GM12891 (cell line): ENCODE data around the gene UPK2. TPM values are rescaled to one million over a fixed set of nuclear protein-coding genes. Genes with fewer than 3 reads are reported as not detected.

Experiments
- DNase-seq: peaks from one replicate; pipeline ENCODE4 v3.0.0; 2011; ENCODE audit warnings: low spot score; ENCODE audit not compliant: insufficient read length
- FAIRE-seq: peaks from 2 replicates; lab custom pipeline; 2011; peaks lifted over from hg19 to GRCh38; lab: Jason Lieb, UNC
- PAX5 ChIP-seq: IDR thresholded peaks from 2 replicates; pipeline ENCODE4 v1.6.1; 2011; ENCODE audit warnings: low read length, moderate library complexity, mild to moderate bottlenecking; ENCODE audit not compliant: insufficient read depth, severe bottlenecking
- POLR2A ChIP-seq: IDR thresholded peaks from 2 replicates; pipeline ENCODE4 v1.6.1; 2011; ENCODE audit warnings: low read depth, low read length, control low read depth
- POLR2AphosphoS5 ChIP-seq: IDR thresholded peaks from 2 replicates; pipeline ENCODE4 v1.6.1; 2011; ENCODE audit warnings: low read depth, low read length, control low read depth
- POU2F2 ChIP-seq: IDR thresholded peaks from 2 replicates; pipeline ENCODE4 v1.6.1; 2011; ENCODE audit warnings: low read depth, mild to moderate bottlenecking, control low read depth, low read length, moderate library complexity
- SPI1 ChIP-seq: IDR thresholded peaks from 2 replicates; pipeline ENCODE4 v1.6.1; 2011; ENCODE audit warnings: low read depth, low read length, control low read depth
- TAF1 ChIP-seq: IDR thresholded peaks from 2 replicates; pipeline ENCODE4 v1.6.1; 2011; ENCODE audit warnings: low read depth, low read length, control low read depth
- polyA plus RNA-seq: library from polyadenylated mRNA; unstranded; fragments of >200 nt; gene quantifications from one replicate; pipeline ENCODE4 v1.2.1, GENCODE V29; 2012; ENCODE audit warnings: low read depth, missing spikeins, inconsistent platforms; ENCODE audit not compliant: missing spikeins

The UPK2 gene
- polyA plus RNA-seq: 1.9 TPM

GRCh38 chr11:118956094-118956846, at the start of gene UPK2:
Gene UPK2, plus strand, starts transcription at chr11:118956298. Its CDS starts 53 bp downstream, at chr11:118956351.
- DNase-seq (peak; percentile 96), FAIRE-seq (peak; percentile 89)
- TF ChIP-seq POU2F2: no peak
- TF ChIP-seq POLR2A: no peak
- no peak for TF ChIP-seq PAX5
- TF ChIP-seq POLR2AphosphoS5: no peak

GRCh38 chr11:118907051-118908042, 48.8 kb upstream of the UPK2 start:
- DNase-seq (peak; percentile 82), FAIRE-seq (peak; percentile 98)
- no peak for TF ChIP-seq POLR2A
- no peak for TF ChIP-seq SPI1
- TF ChIP-seq POLR2AphosphoS5: no peak
- TF ChIP-seq TAF1: no peak
- TF ChIP-seq POU2F2: no peak
- no peak for TF ChIP-seq PAX5

- no peak for FAIRE-seq
- TF ChIP-seq POLR2AphosphoS5 (no peak), POLR2A (no peak), POU2F2 (no peak), SPI1 (no peak), TAF1 (no peak), PAX5 (no peak)
These were observed 47.8 kb upstream of the UPK2 start for GRCh38 chr11:118908264-118908663.

DNA sequence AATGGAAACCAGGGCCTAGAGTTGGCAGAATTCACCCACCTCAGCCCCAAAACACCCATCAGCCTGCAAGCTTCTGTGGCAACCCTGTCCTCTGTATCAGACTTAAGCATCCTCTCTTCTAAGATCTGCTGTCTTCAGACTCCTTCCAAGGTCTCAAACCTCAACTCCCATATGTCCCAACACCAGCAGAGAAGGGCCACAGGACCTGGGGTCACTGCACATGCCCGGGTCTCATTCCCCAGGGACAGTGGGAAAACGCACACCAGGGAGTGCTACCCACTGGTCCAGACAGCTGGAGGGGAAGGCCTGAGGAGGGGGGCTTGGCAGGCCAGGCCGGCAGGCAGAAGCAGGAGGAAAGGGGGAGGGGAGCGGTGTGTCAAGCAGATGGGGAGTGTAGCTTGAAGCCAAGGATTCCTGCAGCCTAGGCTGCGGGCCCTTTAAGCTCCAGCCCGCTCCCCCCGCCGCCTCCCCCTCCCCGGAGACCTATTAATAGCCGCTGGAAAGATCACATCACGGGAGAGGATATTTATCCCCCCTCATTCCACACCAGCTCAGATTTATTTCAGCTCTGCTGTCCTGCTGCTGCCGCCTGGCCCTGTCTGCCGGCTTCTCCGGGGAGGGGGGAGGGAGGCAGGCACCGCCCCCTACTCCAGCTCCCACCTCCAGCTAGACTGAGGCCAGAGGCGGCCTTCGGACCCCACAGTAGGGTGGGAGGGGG, 47.0 kb upstream of the UPK2 start:
- no peak for FAIRE-seq
- TF ChIP-seq SPI1: no peak
- DNase-seq: no peak

More at GRCh38 chr11:118908264-118908663, 47.8 kb upstream of the UPK2 start:
- DNase-seq: no peak

DNA sequence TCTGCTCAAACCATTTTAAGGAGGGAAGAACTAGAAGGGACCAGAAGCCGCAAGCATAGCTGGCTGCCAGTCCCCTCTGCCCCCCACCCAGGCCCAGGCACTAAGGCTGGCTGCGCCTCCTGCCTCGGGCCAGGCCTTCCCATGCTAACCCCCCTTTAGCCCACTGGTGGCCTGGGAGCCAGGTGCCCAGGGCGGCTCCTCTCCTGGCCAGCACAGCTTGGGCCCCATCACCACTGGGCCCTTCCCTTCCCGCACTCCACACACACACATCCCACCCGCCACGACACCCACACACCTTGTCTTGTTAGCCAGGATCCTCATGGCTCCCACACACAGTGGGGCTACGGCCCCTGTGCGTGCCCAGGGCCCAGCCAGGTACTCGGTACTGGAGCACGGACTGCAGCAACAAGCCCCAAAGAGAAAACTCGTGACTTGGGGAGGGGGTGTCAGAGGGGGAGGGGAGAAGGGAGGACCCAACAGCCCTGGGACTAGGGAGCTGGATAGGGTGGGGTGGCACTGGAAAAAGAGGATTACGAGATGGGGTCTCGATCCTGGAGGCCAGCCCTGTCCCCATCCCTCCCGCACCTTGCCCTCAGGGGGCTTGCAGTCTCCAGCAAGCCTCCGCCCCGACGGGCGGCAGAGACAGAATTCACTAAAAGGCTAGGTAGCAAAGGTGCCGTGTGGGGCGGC, 46.3 kb upstream of the UPK2 start:
- DNase-seq (no peak), FAIRE-seq (no peak)
- TF ChIP-seq TAF1: no peak
- TF ChIP-seq POLR2AphosphoS5: no peak
- TF ChIP-seq PAX5: no peak
- no peak for TF ChIP-seq SPI1

DNA sequence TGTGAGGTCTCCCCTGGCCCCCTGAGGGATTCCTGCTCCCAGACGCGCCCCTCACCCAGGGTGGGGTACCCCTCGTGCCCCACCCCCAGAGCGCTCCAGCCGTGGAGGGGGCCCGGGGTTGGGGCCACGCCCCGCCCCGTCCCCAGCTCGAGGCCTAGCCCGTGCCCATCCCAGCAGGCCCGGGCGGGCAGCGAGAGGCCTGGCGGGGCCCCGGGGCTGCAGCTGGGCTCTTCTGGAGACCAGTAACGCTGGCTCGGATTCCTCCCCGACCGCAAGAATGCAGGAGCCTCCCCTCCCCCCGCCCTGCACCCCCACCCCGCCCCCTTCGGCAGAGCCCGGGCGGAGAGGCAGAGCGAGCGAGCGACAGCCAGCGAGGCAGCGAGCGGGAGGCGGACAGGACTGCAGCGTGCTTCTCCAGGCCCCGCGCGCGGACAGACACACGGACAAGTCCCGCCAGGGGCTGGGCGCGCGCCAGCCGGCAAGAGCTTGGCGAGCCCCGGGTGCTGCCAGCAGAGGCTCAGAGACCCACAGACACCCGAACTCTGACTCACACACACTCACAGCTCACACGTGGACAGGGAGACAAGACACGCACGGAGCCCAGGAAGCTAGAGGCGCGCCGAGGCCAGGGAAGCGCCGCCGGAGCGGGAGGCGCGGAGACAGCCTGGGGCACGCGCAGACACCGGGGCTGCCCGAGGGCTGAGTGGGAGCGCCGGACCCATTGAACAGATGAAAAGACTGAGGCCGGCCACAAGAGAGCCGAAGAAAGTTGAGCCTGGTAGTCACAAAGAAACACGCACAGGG, 45.6 kb upstream of the UPK2 start:
- TF ChIP-seq SPI1 (no peak), TAF1 (no peak), PAX5 (no peak), POU2F2 (no peak), POLR2A (no peak), POLR2AphosphoS5 (no peak)
- FAIRE-seq: no peak
- DNase-seq: no peak

- TF ChIP-seq POLR2A: no peak
- no peak for TF ChIP-seq POLR2AphosphoS5
- TF ChIP-seq POU2F2: no peak
- no peak for TF ChIP-seq TAF1
- no peak for TF ChIP-seq PAX5
- TF ChIP-seq SPI1: no peak
- DNase-seq (no peak), FAIRE-seq (no peak)
These were observed 44.8 kb upstream of the UPK2 start for GRCh38 chr11:118911113-118911879.
